Skin epidermis (tissue), 12 donors: ENCODE results near the gene KLC1.
"Not testable (repeated sequence)": the region's sequence is repeated elsewhere in the genome, so short reads cannot be mapped to it uniquely, and the experiment has no call there.

ENCODE experiments used
- H3K27ac ChIP-seq, 21 experiments: fragments of 200-600 bp; sonication (generic) in 11 of 21; one replicate each; pipeline ENCODE4 v1.5.0; 2020; ENCODE audit warnings: mild to moderate bottlenecking in 3 of 21, inconsistent platforms in 2 of 21, moderate library complexity in 2 of 21
- H3K4me3 ChIP-seq, 7 experiments: fragments of 200-600 bp; sonication (generic) in 2 of 7; one replicate each; pipeline ENCODE4 v1.5.0; 2020; ENCODE audit warnings: inconsistent platforms in 2 of 7, mild to moderate bottlenecking in 2 of 7, moderate library complexity in 1 of 7

The KLC1 gene

GRCh38 chr14:103628684-103629502, at the start of gene KLC1:
Gene KLC1 (plus strand): TSS chr14:103629211. CDS start chr14:103654565, 25,354 bp downstream.
- peak within 1 kb of the TSS; percentile 90 to 100 (median 98) for H3K27ac ChIP-seq
- peak within 1 kb of the TSS; percentile 60 to 100 (median 93) for H3K4me3 ChIP-seq

GRCh38 chr14:103581206-103581605, 47.8 kb upstream of the KLC1 start:
- Histone ChIP-seq H3K4me3 (no peak overlapping the region), H3K27ac (peak overlapping the region in 1 of 21 experiments; percentile 71)

- Histone ChIP-seq H3K27ac (peak overlapping the region in 9 of 21 experiments; percentile 18 to 76 (median 58)), H3K4me3 (no peak overlapping the region)
Observed at GRCh38 chr14:103581954-103582703, 46.9 kb upstream of the KLC1 start.

GRCh38 chr14:103584326-103584915, 44.6 kb upstream of the KLC1 start:
- H3K4me3 ChIP-seq = no peak overlapping the region

GRCh38 chr14:103593577-103593976, 35.4 kb upstream of the KLC1 start:
- peak overlapping the region in 9 of 21 experiments; percentile 3 to 71 (median 35) for H3K27ac ChIP-seq
- H3K4me3 ChIP-seq = no peak overlapping the region

More at GRCh38 chr14:103584326-103584915, 44.6 kb upstream of the KLC1 start:
- no peak overlapping the region for H3K27ac ChIP-seq

- peak overlapping the region in 10 of 21 experiments; percentile 3 to 71 (median 26) for H3K27ac ChIP-seq
- no peak overlapping the region for H3K4me3 ChIP-seq
Observed at GRCh38 chr14:103594265-103594664, 34.7 kb upstream of the KLC1 start.

GRCh38 chr14:103597623-103598377, 31.2 kb upstream of the KLC1 start:
- H3K27ac ChIP-seq = peak overlapping the region in 1 of 21 experiments; percentile 26

GRCh38 chr14:103600503-103600902, 28.5 kb upstream of the KLC1 start:
- Histone ChIP-seq H3K27ac (no peak overlapping the region), H3K4me3 (no peak overlapping the region)

More at GRCh38 chr14:103597623-103598377, 31.2 kb upstream of the KLC1 start:
- H3K4me3 ChIP-seq = no peak overlapping the region

GRCh38 chr14:103604620-103605019, 24.4 kb upstream of the KLC1 start:
- Histone ChIP-seq H3K4me3 (no peak overlapping the region), H3K27ac (no peak overlapping the region)

GRCh38 chr14:103606963-103607668, 21.9 kb upstream of the KLC1 start:
- Histone ChIP-seq H3K27ac (peak overlapping the region in 2 of 21 experiments; percentile 1 to 44), H3K4me3 (peak overlapping the region in 5 of 7 experiments; percentile 0 to 16 (median 9))

- H3K27ac ChIP-seq = peak overlapping the region in 1 of 21 experiments; percentile 17
- peak overlapping the region in 2 of 7 experiments; percentile 2 to 15 for H3K4me3 ChIP-seq
Observed at GRCh38 chr14:103607822-103608221, 21.2 kb upstream of the KLC1 start.

GRCh38 chr14:103609081-103609480, 19.9 kb upstream of the KLC1 start:
- not testable (repeated sequence) for H3K4me3 ChIP-seq

GRCh38 chr14:103611215-103611614, 17.8 kb upstream of the KLC1 start:
- H3K27ac ChIP-seq = no peak overlapping the region
- no peak overlapping the region for H3K4me3 ChIP-seq

More at GRCh38 chr14:103609081-103609480, 19.9 kb upstream of the KLC1 start:
- H3K27ac ChIP-seq = not testable (repeated sequence)

GRCh38 chr14:103613517-103613916, 15.5 kb upstream of the KLC1 start:
- Histone ChIP-seq H3K27ac (no peak overlapping the region), H3K4me3 (no peak overlapping the region)

GRCh38 chr14:103616635-103617300, 12.2 kb upstream of the KLC1 start:
- Histone ChIP-seq H3K27ac (no peak overlapping the region), H3K4me3 (no peak overlapping the region)

- no peak overlapping the region for H3K27ac ChIP-seq
Observed at GRCh38 chr14:103619057-103619456, 10.0 kb upstream of the KLC1 start.

GRCh38 chr14:103621860-103622259, 7.2 kb upstream of the KLC1 start:
- Histone ChIP-seq H3K4me3 (no peak overlapping the region), H3K27ac (no peak overlapping the region)

More at GRCh38 chr14:103619057-103619456, 10.0 kb upstream of the KLC1 start:
- no peak overlapping the region for H3K4me3 ChIP-seq

- H3K27ac ChIP-seq = no peak overlapping the region
- H3K4me3 ChIP-seq = no peak overlapping the region
Observed at GRCh38 chr14:103623308-103623707, 5.7 kb upstream of the KLC1 start.
